Measurements from ENCODE around the gene FSD1. TPM values are rescaled to one million over a fixed set of nuclear protein-coding genes. Genes with fewer than 3 reads are reported as not detected.
"Not testable (repeated sequence)": the region's sequence is repeated elsewhere in the genome, so short reads cannot be mapped to it uniquely, and the experiment has no call there.

FSD1 gene
- total RNA-seq, 1 donor = 1.1 TPM

- H2AFZ ChIP-seq (ENCODE audit: low read length) = no peak overlapping the region
- H3K4me2 ChIP-seq (ENCODE audit: insufficient read depth, low read length) = no peak overlapping the region
- H3K36me3 ChIP-seq (ENCODE audit: insufficient read depth, low read length) = peaks cover 2% of the 10 kb centered on the region
- no peak overlapping the region for H3K4me3 ChIP-seq (ENCODE audit: insufficient read depth, low read length)
- no peaks in the 10 kb centered on the region for H4K20me1 ChIP-seq (ENCODE audit: insufficient read depth, low read length)
- H3K79me2 ChIP-seq (ENCODE audit: insufficient read depth, low read length) = no peaks in the 10 kb centered on the region
- DNase-seq (ENCODE audit: insufficient read length, low spot score, missing footprints) = no peak
- no peaks in the 10 kb centered on the region for H3K9me3 ChIP-seq (ENCODE audit: low read depth, low read length)
- H3K27me3 ChIP-seq (ENCODE audit: insufficient read depth, low read length) = no peaks in the 10 kb centered on the region
- H3K27ac ChIP-seq (ENCODE audit: low read depth, low read length) = no peak overlapping the region
- H3K4me1 ChIP-seq (ENCODE audit: insufficient read depth, low read length) = peaks cover 15% of the 10 kb centered on the region
- TF ChIP-seq, protein P1, sequence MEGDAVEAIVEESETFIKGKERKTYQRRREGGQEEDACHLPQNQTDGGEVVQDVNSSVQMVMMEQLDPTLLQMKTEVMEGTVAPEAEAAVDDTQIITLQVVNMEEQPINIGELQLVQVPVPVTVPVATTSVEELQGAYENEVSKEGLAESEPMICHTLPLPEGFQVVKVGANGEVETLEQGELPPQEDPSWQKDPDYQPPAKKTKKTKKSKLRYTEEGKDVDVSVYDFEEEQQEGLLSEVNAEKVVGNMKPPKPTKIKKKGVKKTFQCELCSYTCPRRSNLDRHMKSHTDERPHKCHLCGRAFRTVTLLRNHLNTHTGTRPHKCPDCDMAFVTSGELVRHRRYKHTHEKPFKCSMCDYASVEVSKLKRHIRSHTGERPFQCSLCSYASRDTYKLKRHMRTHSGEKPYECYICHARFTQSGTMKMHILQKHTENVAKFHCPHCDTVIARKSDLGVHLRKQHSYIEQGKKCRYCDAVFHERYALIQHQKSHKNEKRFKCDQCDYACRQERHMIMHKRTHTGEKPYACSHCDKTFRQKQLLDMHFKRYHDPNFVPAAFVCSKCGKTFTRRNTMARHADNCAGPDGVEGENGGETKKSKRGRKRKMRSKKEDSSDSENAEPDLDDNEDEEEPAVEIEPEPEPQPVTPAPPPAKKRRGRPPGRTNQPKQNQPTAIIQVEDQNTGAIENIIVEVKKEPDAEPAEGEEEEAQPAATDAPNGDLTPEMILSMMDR (IDR thresholded peaks at IDR 0.05; ENCODE audit: extremely low read depth, low read depth, low read length) = no peak
Observed at GRCh38 chr19:4345342-4346019, 41.1 kb downstream of the FSD1 start.

DNA sequence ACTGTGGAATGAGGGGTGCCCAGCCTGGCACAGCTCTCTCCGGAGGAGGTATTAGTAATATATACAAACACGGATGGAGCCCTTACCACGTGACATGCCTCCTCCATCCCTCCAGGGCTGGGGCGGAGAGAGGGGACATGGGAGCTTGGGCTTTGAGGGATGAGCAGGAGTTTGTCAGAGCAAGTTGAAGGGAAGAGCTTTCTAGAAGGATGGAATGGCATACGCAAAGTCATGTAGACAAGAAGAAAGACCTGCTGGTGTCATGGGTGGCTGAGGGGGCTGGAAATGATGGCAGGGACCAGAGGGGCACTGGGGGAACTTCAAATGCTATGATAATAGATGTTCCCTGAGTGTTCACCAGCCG is 41.6 kb downstream of the FSD1 start:
- Histone ChIP-seq H4K20me1 (ENCODE audit: insufficient read depth, low read length) (no peaks in the 10 kb centered on the region), H3K79me2 (ENCODE audit: insufficient read depth, low read length) (no peaks in the 10 kb centered on the region), H3K4me3 (ENCODE audit: insufficient read depth, low read length) (no peak overlapping the region), H3K27ac (ENCODE audit: low read depth, low read length) (no peak overlapping the region), H3K9me3 (ENCODE audit: low read depth, low read length) (no peaks in the 10 kb centered on the region), H3K27me3 (ENCODE audit: insufficient read depth, low read length) (no peaks in the 10 kb centered on the region), H3K36me3 (ENCODE audit: insufficient read depth, low read length) (peaks cover 2% of the 10 kb centered on the region), H2AFZ (ENCODE audit: low read length) (no peak overlapping the region), H3K4me2 (ENCODE audit: insufficient read depth, low read length) (no peak overlapping the region), H3K4me1 (ENCODE audit: insufficient read depth, low read length) (peaks cover 15% of the 10 kb centered on the region)
- TF ChIP-seq, protein P1 (IDR thresholded peaks at IDR 0.05; ENCODE audit: extremely low read depth, low read depth, low read length) = no peak
- no peak for DNase-seq (ENCODE audit: insufficient read length, low spot score, missing footprints)

DNA sequence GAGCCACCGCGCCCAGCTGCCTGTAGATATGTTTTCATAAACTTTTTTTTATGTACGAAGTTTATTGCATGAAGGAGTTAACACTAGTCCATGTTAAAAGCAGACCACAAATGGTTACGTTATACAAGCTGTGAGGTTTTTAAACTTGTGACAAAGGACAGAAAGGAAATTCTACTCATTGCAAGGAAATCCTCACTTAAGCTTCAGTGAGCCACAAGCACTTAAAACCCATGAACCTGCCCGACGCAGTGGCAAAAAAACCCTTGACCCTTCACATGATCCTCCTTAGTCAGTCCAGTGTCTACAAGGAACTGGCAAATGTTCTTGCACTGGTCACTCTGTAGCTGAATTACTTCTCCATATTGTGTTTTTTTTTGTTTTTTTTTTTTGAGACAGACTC is 43.1 kb downstream of the FSD1 start:
- H3K27ac ChIP-seq (ENCODE audit: low read depth, low read length) = no peak overlapping the region
- TF ChIP-seq, protein P1 (IDR thresholded peaks at IDR 0.05; ENCODE audit: extremely low read depth, low read depth, low read length) = no peak
- H3K27me3 ChIP-seq (ENCODE audit: insufficient read depth, low read length) = no peaks in the 10 kb centered on the region
- no peaks in the 10 kb centered on the region for H3K79me2 ChIP-seq (ENCODE audit: insufficient read depth, low read length)
- H2AFZ ChIP-seq (ENCODE audit: low read length) = no peak overlapping the region
- H4K20me1 ChIP-seq (ENCODE audit: insufficient read depth, low read length) = no peaks in the 10 kb centered on the region
- peaks cover 2% of the 10 kb centered on the region for H3K36me3 ChIP-seq (ENCODE audit: insufficient read depth, low read length)
- no peaks in the 10 kb centered on the region for H3K9me3 ChIP-seq (ENCODE audit: low read depth, low read length)
- no peak overlapping the region for H3K4me3 ChIP-seq (ENCODE audit: insufficient read depth, low read length)
- peak; percentile 13 for DNase-seq (ENCODE audit: insufficient read length, low spot score, missing footprints)
- H3K4me2 ChIP-seq (ENCODE audit: insufficient read depth, low read length) = no peak overlapping the region
- peaks cover 9% of the 10 kb centered on the region for H3K4me1 ChIP-seq (ENCODE audit: insufficient read depth, low read length)

- not testable (repeated sequence) for DNase-seq (ENCODE audit: insufficient read length, low spot score, missing footprints); H3K4me1 ChIP-seq (ENCODE audit: insufficient read depth, low read length); H3K79me2 ChIP-seq (ENCODE audit: insufficient read depth, low read length); H2AFZ ChIP-seq (ENCODE audit: low read length); H3K27ac ChIP-seq (ENCODE audit: low read depth, low read length); H3K4me2 ChIP-seq (ENCODE audit: insufficient read depth, low read length); H4K20me1 ChIP-seq (ENCODE audit: insufficient read depth, low read length); H3K36me3 ChIP-seq (ENCODE audit: insufficient read depth, low read length); H3K4me3 ChIP-seq (ENCODE audit: insufficient read depth, low read length); H3K9me3 ChIP-seq (ENCODE audit: low read depth, low read length); H3K27me3 ChIP-seq (ENCODE audit: insufficient read depth, low read length)
Observed at GRCh38 chr19:4349225-4349624, 44.8 kb downstream of the FSD1 start.
